H1 (cell line): ENCODE results near the gene ITIH4. TPM values are rescaled to one million over a fixed set of nuclear protein-coding genes. Genes with fewer than 3 reads are reported as not detected.

Experiments
- CHD2 ChIP-seq: IDR thresholded peaks from 2 replicates; pipeline ENCODE4 v1.6.1; 2012; ENCODE audit warnings: low read length, improper control_type of control experiment
- EZH2 ChIP-seq: fragments of 200-600 bp; sonication (generic); IDR thresholded peaks from 2 replicates; pipeline ENCODE4 v1.7.1; 2012; ENCODE audit warnings: low read depth, mild to moderate bottlenecking, moderate library complexity, low read length, inconsistent platforms; ENCODE audit not compliant: severe bottlenecking
- GABPA ChIP-seq: IDR thresholded peaks from 2 replicates; pipeline ENCODE4 v1.6.1; 2011; ENCODE audit warnings: mild to moderate bottlenecking, low read length, moderate library complexity, borderline replicate concordance; ENCODE audit not compliant: insufficient read depth
- RNF2 ChIP-seq: fragments of 200-900, 300-1000 bp; sonication (generic); IDR thresholded peaks from 2 replicates; pipeline ENCODE4 v1.7.1; 2016; ENCODE audit warnings: borderline replicate concordance, low read depth, mild to moderate bottlenecking, antibody characterized with exemption, low read length; ENCODE audit not compliant: poor library complexity, severe bottlenecking; ENCODE audit errors: missing control alignments
- SIRT6 ChIP-seq: IDR thresholded peaks from one replicate; pipeline ENCODE4 v1.7.1; 2012; ENCODE audit warnings: low read length, inconsistent platforms
- SIX5 ChIP-seq: IDR thresholded peaks from 2 replicates; pipeline ENCODE4 v1.6.1; 2011; ENCODE audit warnings: mild to moderate bottlenecking, low read depth, low read length
- TAF1 ChIP-seq: IDR thresholded peaks from 2 replicates; pipeline ENCODE4 v1.6.1; 2011; ENCODE audit warnings: mild to moderate bottlenecking, low read depth, low read length
- polyA plus RNA-seq, 7 experiments: library from polyadenylated mRNA; depleted of rRNA in 3 of 7; stranded (reverse) in 5 of 7; unstranded in 2 of 7; fragments of >200 nt in 5 of 7; fragments of 200-250 nt in 2 of 7; gene quantifications; 1 replicate in 5 of 7; 2 replicates in 1 of 7; 4 replicates in 1 of 7; pipeline versions ENCODE4 v1.2.1 to v1.2.3, GENCODE V29; 2011 to 2013; ENCODE audit warnings: missing spikeins in 2 of 7, mixed read lengths in 2 of 7
- total RNA-seq: library from RNA; stranded (reverse); fragmentation: NEBNext Ultra II Directional; extraction: Animal tissue kit (Norgen Biotek cat#: 25700); gene quantifications from 2 replicates; pipeline ENCODE4 v1.2.1, GENCODE V29; 2021

Gene ITIH4
- total and polyA plus RNA-seq, 2 of the 8 experiments (the other 6 are each of a cell fraction or from before 2014, with no cell fraction given), result 3.4 to 3.7 TPM

GRCh38 chr3:52816654-52817053, 13.8 kb downstream of the ITIH4 start (continued):
- TF ChIP-seq CHD2 (no peak), RNF2 (no peak), EZH2 (no peak), SIX5 (no peak), TAF1 (no peak), GABPA (no peak), SIRT6 (no peak)
